Neural crest cell (in vitro differentiated cells): Measurements from ENCODE around the gene NT5C2. TPM values are rescaled to one million over a fixed set of nuclear protein-coding genes. Genes with fewer than 3 reads are reported as not detected.

Experiments
- DNase-seq: peaks from one replicate; pipeline ENCODE4 v3.0.0; 2021; ENCODE audit warnings: low read depth, mixed read lengths, low spot score
- H3K27ac Mint-ChIP-seq: one replicate; pipeline ENCODE4 v1.8.0; 2021; ENCODE audit warnings: mild to moderate bottlenecking, mixed read lengths; ENCODE audit not compliant: unreplicated experiment
- H3K27me3 Mint-ChIP-seq: 2 replicates; pipeline ENCODE4 v1.8.0; 2021; ENCODE audit warnings: low read depth, mild to moderate bottlenecking, mixed read lengths
- H3K36me3 Mint-ChIP-seq: 2 replicates; pipeline ENCODE4 v1.8.0; 2021; ENCODE audit warnings: low read depth, mild to moderate bottlenecking, mixed read lengths
- H3K4me1 Mint-ChIP-seq: 2 replicates; pipeline ENCODE4 v1.8.0; 2021; ENCODE audit warnings: mixed read lengths
- H3K4me3 Mint-ChIP-seq: one replicate; pipeline ENCODE4 v1.8.0; 2021; ENCODE audit warnings: mild to moderate bottlenecking, mixed read lengths
- H3K9me3 Mint-ChIP-seq: 2 replicates; pipeline ENCODE4 v1.8.0; 2021; ENCODE audit warnings: mixed read lengths
- CTCF ChIP-seq: fragments of 200-600 bp; sonication (generic); conservative IDR thresholded peaks from 2 replicates; pipeline ENCODE4 v1.5.0; 2021; ENCODE audit warnings: antibody characterized with exemption, mild to moderate bottlenecking
- long read RNA-seq: library from polyadenylated mRNA; unstranded; transcript quantifications from one replicate; pipeline ENCODE4 v2.0.0, GENCODE V29; 2020
- total RNA-seq: library from RNA; stranded (reverse); gene quantifications from 2 replicates; pipeline ENCODE4 v1.2.1, GENCODE V29; 2021

Gene NT5C2
- 71.3 and 71.6 TPM in 2 replicates for total RNA-seq
- long read RNA-seq, transcript NT5C2-201 (18 exons, 3,435 nt), result major isoform, 11 of 61 reads
- long read RNA-seq, transcript NT5C2-203 (17 exons, 3,365 nt), result minor isoform, 6 of 61 reads
- long read RNA-seq, partial matches to known transcripts, result 9 of 61 reads
- long read RNA-seq, other reads (novel, unspliced or antisense), result 35 of 61 reads

GRCh38 chr10:103193107-103193819 lies at the start of gene NT5C2:
Gene NT5C2 (minus strand): TSS chr10:103193272. CDS start chr10:103174958, 18,314 bp downstream.
- Mint-ChIP-seq H3K27ac (peak within 1 kb of the TSS; percentile 94), H3K4me1 (peaks cover 43% of the 10 kb centered on the region), H3K36me3 (no peaks in the 10 kb centered on the region), H3K4me3 (peak within 1 kb of the TSS; percentile 100), H3K27me3 (no peaks in the 10 kb centered on the region), H3K9me3 (no peaks in the 10 kb centered on the region)
- no peak for TF ChIP-seq CTCF
- peak; percentile 65 for DNase-seq

- no peak for TF ChIP-seq CTCF
- no peaks in the 10 kb centered on the region for H3K4me1 Mint-ChIP-seq
- no peaks in the 10 kb centered on the region for H3K9me3 Mint-ChIP-seq
- no peaks in the 10 kb centered on the region for H3K36me3 Mint-ChIP-seq
- no peak for DNase-seq
- no peak overlapping the region for H3K27ac Mint-ChIP-seq
- no peak overlapping the region for H3K4me3 Mint-ChIP-seq
- no peaks in the 10 kb centered on the region for H3K27me3 Mint-ChIP-seq
Observed at GRCh38 chr10:103241262-103242011, 48.4 kb upstream of the NT5C2 start.

GRCh38 chr10:103238506-103239252 lies 45.6 kb upstream of the NT5C2 start:
- Mint-ChIP-seq H3K9me3 (no peaks in the 10 kb centered on the region), H3K27me3 (no peaks in the 10 kb centered on the region), H3K4me1 (no peaks in the 10 kb centered on the region), H3K27ac (peak overlapping the region; percentile 53), H3K36me3 (no peaks in the 10 kb centered on the region), H3K4me3 (no peak overlapping the region)
- DNase-seq, result no peak
- TF ChIP-seq CTCF, result no peak

- H3K9me3 Mint-ChIP-seq, result no peaks in the 10 kb centered on the region
- H3K36me3 Mint-ChIP-seq, result no peaks in the 10 kb centered on the region
- H3K27me3 Mint-ChIP-seq, result no peaks in the 10 kb centered on the region
- H3K4me1 Mint-ChIP-seq, result peaks cover 10% of the 10 kb centered on the region
- H3K4me3 Mint-ChIP-seq, result no peak overlapping the region
- TF ChIP-seq CTCF, result no peak
- no peak for DNase-seq
- no peak overlapping the region for H3K27ac Mint-ChIP-seq
Observed at GRCh38 chr10:103235775-103236174, 42.7 kb upstream of the NT5C2 start.

GRCh38 chr10:103232772-103233488 lies 39.9 kb upstream of the NT5C2 start:
- no peaks in the 10 kb centered on the region for H3K9me3 Mint-ChIP-seq
- no peak overlapping the region for H3K4me3 Mint-ChIP-seq
- TF ChIP-seq CTCF, result no peak
- no peaks in the 10 kb centered on the region for H3K27me3 Mint-ChIP-seq
- H3K27ac Mint-ChIP-seq, result peak overlapping the region; percentile 15
- H3K4me1 Mint-ChIP-seq, result peaks cover 10% of the 10 kb centered on the region
- no peak for DNase-seq
- no peaks in the 10 kb centered on the region for H3K36me3 Mint-ChIP-seq
